ENCODE measurements around the gene DDX39B.
"Not testable (repeated sequence)": the region's sequence is repeated elsewhere in the genome, so short reads cannot be mapped to it uniquely, and the experiment has no call there.

Gene DDX39B

GRCh38 chr6:31541658-31542521, at the start of gene DDX39B:
Gene DDX39B, minus strand, starts transcription at chr6:31542003. Its CDS starts 1,471 bp downstream, at chr6:31540532.
- peak; percentile 93 for DNase-seq

- not testable (repeated sequence) for DNase-seq
These were observed 48.9 kb upstream of the DDX39B start for GRCh38 chr6:31590691-31591090.

- DNase-seq = no peak
These were observed 47.3 kb upstream of the DDX39B start for GRCh38 chr6:31588871-31589650.

GRCh38 chr6:31587791-31588777, 46.3 kb upstream of the DDX39B start:
- no peak for DNase-seq

GRCh38 chr6:31586599-31587281, 44.9 kb upstream of the DDX39B start:
- no peak for DNase-seq

GRCh38 chr6:31586008-31586407, 44.2 kb upstream of the DDX39B start, which contains the start of gene LST1:
Gene LST1, plus strand, starts transcription at chr6:31586277. Its CDS starts 1,023 bp downstream, at chr6:31587300.
- DNase-seq = no peak

- no peak for DNase-seq
These were observed 43.7 kb upstream of the DDX39B start for GRCh38 chr6:31585491-31585890.

- DNase-seq = peak; percentile 70
These were observed 40.4 kb upstream of the DDX39B start, which contains the start of gene LTB for GRCh38 chr6:31582230-31582643. Gene LTB, minus strand, starts transcription at chr6:31582424. Its CDS starts 7 bp downstream, at chr6:31582417.

- DNase-seq = no peak
These were observed 39.8 kb upstream of the DDX39B start for GRCh38 chr6:31581434-31582229.

- peak; percentile 78 for DNase-seq
These were observed 39.1 kb upstream of the DDX39B start for GRCh38 chr6:31580807-31581433.

GRCh38 chr6:31580438-31580740, 38.6 kb upstream of the DDX39B start:
- DNase-seq = no peak

GRCh38 chr6:31579546-31580437, 38.0 kb upstream of the DDX39B start:
- no peak for DNase-seq

GRCh38 chr6:31579119-31579505, 37.3 kb upstream of the DDX39B start:
- DNase-seq = no peak

- DNase-seq = no peak
These were observed 36.6 kb upstream of the DDX39B start for GRCh38 chr6:31578184-31579118.

GRCh38 chr6:31577579-31577966, 35.8 kb upstream of the DDX39B start:
- no peak for DNase-seq

- peak; percentile 51 for DNase-seq
These were observed 35.2 kb upstream of the DDX39B start for GRCh38 chr6:31576897-31577578.

- DNase-seq = no peak
These were observed 34.3 kb upstream of the DDX39B start for GRCh38 chr6:31575952-31576685.

Data from NK-92 treated with Interleukin-12 subunit alpha and Interleukin-12 subunit beta, amount 100 ng/mL, for 24 hours (cell line).